ENCODE data around the gene TP53TG3D.
"Not testable (repeated sequence)": the region's sequence is repeated elsewhere in the genome, so short reads cannot be mapped to it uniquely, and the experiment has no call there.

The TP53TG3D gene

GRCh38 chr16:32252986-32253385 is at the start of gene TP53TG3D:
TSS of gene TP53TG3D (plus strand) at chr16:32253286. CDS start at chr16:32253354, 68 bp downstream.
- not testable (repeated sequence) for TF ChIP-seq CTCF (IDR thresholded peaks at IDR 0.05)

Measured in LNCAP (cell line).